Hepatocyte (in vitro differentiated cells): ENCODE measurements around the gene C1QTNF3. TPM values are rescaled to one million over a fixed set of nuclear protein-coding genes. Genes with fewer than 3 reads are reported as not detected.

Source experiments
- DNase-seq: peaks from one replicate; pipeline ENCODE4 v3.0.0-alpha.2; 2016; ENCODE audit warnings: low spot score
- H2AFZ ChIP-seq: fragments of 200-600 bp; sonication (generic); 2 replicates; pipeline ENCODE4 v1.6.0; 2016; ENCODE audit warnings: antibody characterized with exemption, mild to moderate bottlenecking
- H3K27ac ChIP-seq: fragments of 200-600 bp; sonication (generic); 2 replicates; pipeline ENCODE4 v1.5.1; 2016; ENCODE audit warnings: mild to moderate bottlenecking
- H3K27me3 ChIP-seq: fragments of 200-600 bp; sonication (generic); 2 replicates; pipeline ENCODE4 v1.6.1; 2016
- H3K36me3 ChIP-seq: fragments of 200-600 bp; sonication (generic); replicated peaks from 2 replicates; pipeline ENCODE4 v1.5.1; 2016; ENCODE audit warnings: low read depth; ENCODE audit not compliant: insufficient read depth
- H3K4me1 ChIP-seq: fragments of 200-600 bp; sonication (generic); 2 replicates; pipeline ENCODE4 v1.5.1; 2016; ENCODE audit warnings: mild to moderate bottlenecking, moderate library complexity; ENCODE audit not compliant: insufficient read depth
- H3K4me2 ChIP-seq: fragments of 200-600 bp; sonication (generic); 2 replicates; pipeline ENCODE4 v1.6.0; 2016
- H3K4me3 ChIP-seq: fragments of 200-600 bp; sonication (generic); 2 replicates; pipeline ENCODE4 v1.5.1; 2016; ENCODE audit warnings: mild to moderate bottlenecking
- H3K79me2 ChIP-seq: fragments of 200-600 bp; sonication (generic); 2 replicates; pipeline ENCODE4 v1.6.0; 2017; ENCODE audit warnings: mild to moderate bottlenecking
- H3K9me2 ChIP-seq: fragments of 200-600 bp; sonication (generic); replicated peaks from 2 replicates; pipeline ENCODE4 v1.6.0; 2017; ENCODE audit warnings: mild to moderate bottlenecking; ENCODE audit not compliant: insufficient read depth
- H3K9me3 ChIP-seq: fragments of 200-600 bp; sonication (generic); 2 replicates; pipeline ENCODE4 v1.5.1; 2016; ENCODE audit warnings: low read depth, mild to moderate bottlenecking
- H4K20me1 ChIP-seq: fragments of 200-600 bp; sonication (generic); 2 replicates; pipeline ENCODE4 v1.6.0; 2016; ENCODE audit warnings: mild to moderate bottlenecking; ENCODE audit not compliant: insufficient read depth, poor library complexity, severe bottlenecking
- EZH2 ChIP-seq: fragments of 200-600 bp; sonication (generic); IDR thresholded peaks from 2 replicates; pipeline ENCODE4 v1.6.1; 2016; ENCODE audit warnings: antibody characterized with exemption, mild to moderate bottlenecking, borderline replicate concordance
- EZH2phosphoT487 ChIP-seq: fragments of 200-600 bp; sonication (generic); IDR thresholded peaks from one replicate; pipeline ENCODE4 v1.6.1; 2018; ENCODE audit warnings: antibody characterized with exemption, mild to moderate bottlenecking, low read depth, moderate library complexity; ENCODE audit not compliant: unreplicated experiment, severe bottlenecking
- WGBS: methylation state at CpG from one replicate; pipeline ENCODE4 v1.1.6; 2016; ENCODE audit warnings: low lambda C conversion rate; ENCODE audit errors: missing lambda C conversion rate; 5-methylcytosine and 5-hydroxymethylcytosine counted together
- polyA plus RNA-seq: library from polyadenylated mRNA; unstranded; fragments of >200 nt; fragmentation: Nextera tagmentation; extraction: Ambion mirVana; gene quantifications from 2 replicates; pipeline ENCODE4 v1.2.1, GENCODE V29; 2016
- total RNA-seq: library from RNA; depleted of rRNA; stranded (reverse); fragments of >200 nt; gene quantifications from 2 replicates; pipeline ENCODE4 v1.2.3, GENCODE V29; 2014
- TF ChIP-seq, protein P1 (sequence below): fragments of 200-600 bp; sonication (generic); IDR thresholded peaks from 2 replicates; pipeline ENCODE4 v1.5.1; 2016; ENCODE audit warnings: antibody characterized with exemption, mild to moderate bottlenecking; ENCODE audit not compliant: poor library complexity

The C1QTNF3 gene
- total and polyA plus RNA-seq, 2 experiments from 2014 or later: 2.7 to 7.4 TPM

DNA sequence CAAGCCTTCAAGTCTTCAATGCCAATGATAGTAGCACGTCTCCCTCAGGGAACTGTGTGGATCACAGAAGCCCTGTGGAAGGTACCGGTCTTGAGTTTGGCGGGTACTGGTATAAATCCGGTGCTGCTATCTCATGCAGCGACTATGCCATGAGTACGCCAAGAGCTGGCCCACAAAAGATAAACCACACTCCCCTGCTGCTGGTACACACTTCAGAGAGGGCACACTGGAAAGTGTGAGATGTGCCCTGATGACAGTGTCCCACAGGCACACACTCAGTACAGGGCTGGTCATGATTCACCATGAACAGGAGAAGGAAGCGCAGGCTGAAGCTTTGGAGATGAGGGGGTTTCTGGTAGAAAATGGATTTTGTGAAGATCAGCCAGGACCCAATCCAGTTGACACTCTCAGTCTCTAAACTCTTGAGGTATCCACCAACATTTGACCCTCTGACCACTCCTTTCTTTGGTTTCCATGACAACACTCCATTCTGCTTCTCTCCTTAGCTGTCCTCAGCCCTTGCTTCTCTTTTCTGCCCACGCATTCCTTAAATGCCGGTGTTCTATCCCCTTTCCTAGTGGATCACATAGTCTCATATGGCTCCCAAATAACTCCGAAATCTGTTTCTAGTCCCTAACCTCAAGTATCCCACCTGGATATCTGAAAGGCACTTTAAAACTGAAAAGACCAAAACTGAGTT is 40.2 kb downstream of the C1QTNF3 start:
- no peak overlapping the region for H3K4me2 ChIP-seq
- no peaks in the 10 kb centered on the region for H3K9me3 ChIP-seq
- TF ChIP-seq EZH2phosphoT487 (no peak), EZH2 (no peak)
- TF ChIP-seq, protein P1, sequence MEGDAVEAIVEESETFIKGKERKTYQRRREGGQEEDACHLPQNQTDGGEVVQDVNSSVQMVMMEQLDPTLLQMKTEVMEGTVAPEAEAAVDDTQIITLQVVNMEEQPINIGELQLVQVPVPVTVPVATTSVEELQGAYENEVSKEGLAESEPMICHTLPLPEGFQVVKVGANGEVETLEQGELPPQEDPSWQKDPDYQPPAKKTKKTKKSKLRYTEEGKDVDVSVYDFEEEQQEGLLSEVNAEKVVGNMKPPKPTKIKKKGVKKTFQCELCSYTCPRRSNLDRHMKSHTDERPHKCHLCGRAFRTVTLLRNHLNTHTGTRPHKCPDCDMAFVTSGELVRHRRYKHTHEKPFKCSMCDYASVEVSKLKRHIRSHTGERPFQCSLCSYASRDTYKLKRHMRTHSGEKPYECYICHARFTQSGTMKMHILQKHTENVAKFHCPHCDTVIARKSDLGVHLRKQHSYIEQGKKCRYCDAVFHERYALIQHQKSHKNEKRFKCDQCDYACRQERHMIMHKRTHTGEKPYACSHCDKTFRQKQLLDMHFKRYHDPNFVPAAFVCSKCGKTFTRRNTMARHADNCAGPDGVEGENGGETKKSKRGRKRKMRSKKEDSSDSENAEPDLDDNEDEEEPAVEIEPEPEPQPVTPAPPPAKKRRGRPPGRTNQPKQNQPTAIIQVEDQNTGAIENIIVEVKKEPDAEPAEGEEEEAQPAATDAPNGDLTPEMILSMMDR: no peak
- H3K79me2 ChIP-seq: peaks cover 44% of the 10 kb centered on the region
- H3K27ac ChIP-seq: no peak overlapping the region
- no peaks in the 10 kb centered on the region for H3K9me2 ChIP-seq
- H4K20me1 ChIP-seq: no peaks in the 10 kb centered on the region
- H2AFZ ChIP-seq: no peak overlapping the region
- no peak overlapping the region for H3K4me3 ChIP-seq
- peaks cover 17% of the 10 kb centered on the region for H3K4me1 ChIP-seq
- H3K36me3 ChIP-seq: no peaks in the 10 kb centered on the region
- no peaks in the 10 kb centered on the region for H3K27me3 ChIP-seq
- WGBS: 91% methylated on average over 10 of the region's 10 CpGs
- DNase-seq: no peak

DNA sequence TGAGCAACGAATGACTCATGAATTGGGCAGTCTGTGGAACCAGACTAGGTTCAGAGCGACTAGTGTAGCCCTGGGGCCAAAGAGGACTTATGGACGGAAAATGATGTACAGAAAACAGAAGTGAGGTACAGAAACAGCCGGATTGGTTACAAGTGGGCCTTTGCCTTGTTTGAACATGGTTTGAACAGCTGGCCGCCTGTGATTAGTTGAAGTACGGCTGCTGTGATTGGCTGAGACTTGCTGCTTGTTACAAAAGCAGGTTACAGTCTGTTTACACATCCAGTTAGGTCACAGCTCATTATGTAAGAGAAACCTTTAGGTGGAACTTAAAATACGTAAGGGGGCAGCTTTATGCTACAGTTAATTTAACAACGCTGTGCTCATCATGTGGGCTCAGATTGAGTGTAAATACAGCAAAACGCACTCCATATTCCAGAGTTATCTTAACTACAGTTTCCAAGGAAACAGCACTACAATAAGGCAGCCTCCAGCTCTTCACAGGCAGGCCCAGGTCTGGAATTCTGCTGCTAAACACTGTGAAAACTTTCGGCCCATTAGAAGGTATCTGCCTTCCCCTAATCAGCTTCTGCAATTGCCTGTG is 41.7 kb downstream of the C1QTNF3 start:
- Histone ChIP-seq H4K20me1 (no peaks in the 10 kb centered on the region), H3K79me2 (peaks cover 34% of the 10 kb centered on the region), H3K9me3 (no peaks in the 10 kb centered on the region), H3K27me3 (no peaks in the 10 kb centered on the region), H2AFZ (no peak overlapping the region), H3K27ac (peak overlapping the region; percentile 40), H3K4me2 (no peak overlapping the region), H3K4me3 (no peak overlapping the region), H3K4me1 (peaks cover 9% of the 10 kb centered on the region), H3K36me3 (no peaks in the 10 kb centered on the region), H3K9me2 (no peaks in the 10 kb centered on the region)
- peak; percentile 43 for DNase-seq
- 63% methylated on average over 10 of the region's 10 CpGs for WGBS
- TF ChIP-seq EZH2phosphoT487 (no peak), EZH2 (no peak)
- TF ChIP-seq, protein P1: no peak

DNA sequence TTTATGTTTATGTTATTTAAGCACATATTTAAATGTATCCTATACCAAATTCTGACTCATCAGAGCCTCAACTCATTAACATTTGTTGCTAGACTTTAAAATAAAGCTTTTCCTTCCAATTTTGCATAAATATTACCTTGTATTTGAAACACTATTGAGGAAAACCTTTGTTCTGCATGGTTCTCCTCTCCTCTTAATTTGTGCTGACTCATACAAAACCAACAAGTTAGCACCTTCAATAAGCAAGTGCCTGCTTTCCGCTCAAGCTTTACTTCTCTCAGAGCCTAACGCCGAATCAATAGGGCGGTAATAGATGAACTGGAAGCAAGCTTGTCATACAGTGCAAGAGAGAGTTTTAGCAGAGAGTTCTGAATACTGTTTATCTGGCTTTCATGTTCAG is 43.0 kb downstream of the C1QTNF3 start:
- Histone ChIP-seq H3K27ac (no peak overlapping the region), H3K9me3 (no peaks in the 10 kb centered on the region), H3K27me3 (no peaks in the 10 kb centered on the region), H4K20me1 (no peaks in the 10 kb centered on the region), H3K4me2 (no peak overlapping the region), H3K9me2 (no peaks in the 10 kb centered on the region), H3K79me2 (peaks cover 20% of the 10 kb centered on the region), H3K4me3 (no peak overlapping the region), H3K36me3 (no peaks in the 10 kb centered on the region), H3K4me1 (peaks cover 4% of the 10 kb centered on the region), H2AFZ (no peak overlapping the region)
- no peak for TF ChIP-seq EZH2
- no peak for TF ChIP-seq EZH2phosphoT487
- TF ChIP-seq, protein P1: no peak
- 95% methylated on average over 4 of the region's 4 CpGs for WGBS
- DNase-seq: no peak
